K562 (cell line): ENCODE results near the gene RNF207.
A peak's percentile ranks its signal among the peaks of the same experiment; 100 is the strongest.

Experiments
- CTCF ChIP-seq, 3 experiments: IDR thresholded peaks in 2 of 3; conservative IDR thresholded peaks in 1 of 3; 2 replicates each; pipeline ENCODE4 v1.5.1; 2011 to 2012; ENCODE audit warnings: low read length in 3 of 3, mild to moderate bottlenecking in 3 of 3, control low read depth in 2 of 3, improper control_type of control experiment in 1 of 3, inconsistent platforms in 1 of 3, low read depth in 1 of 3, mixed read lengths in 1 of 3, moderate library complexity in 1 of 3; ENCODE audit not compliant: insufficient read depth in 2 of 3
- EP300 ChIP-seq: IDR thresholded peaks from 2 replicates; pipeline ENCODE4 v1.6.1; 2012; ENCODE audit warnings: low read length, improper control_type of control experiment
- FOS ChIP-seq: IDR thresholded peaks from 3 replicates; pipeline ENCODE4 v1.6.1; 2011; ENCODE audit not compliant: insufficient read length; ENCODE audit errors: extremely low read depth
- JUND ChIP-seq, 2 experiments: IDR thresholded peaks; 2 replicates in 1 of 2; 3 replicates in 1 of 2; pipeline ENCODE4 v1.6.1; 2011; ENCODE audit warnings: borderline replicate concordance in 2 of 2, low read depth in 2 of 2, low read length in 2 of 2, improper control_type of control experiment in 1 of 2, missing biosample characterization in 1 of 2, missing genetic modification characterization in 1 of 2, missing genetic modification reagents in 1 of 2
- NR1H2 ChIP-seq: sonication (generic); formaldehyde crosslinking; IDR thresholded peaks from 2 replicates; pipeline ENCODE4 v1.4.0; 2020; ENCODE audit warnings: mild to moderate bottlenecking, missing genetic modification reagents
- PATZ1 ChIP-seq: fragments of 250-450 bp; sonication (Bioruptor Pico); IDR thresholded peaks from 2 replicates; pipeline ENCODE4 v1.5.0; 2020; ENCODE audit warnings: mild to moderate bottlenecking, borderline replicate concordance
- POLR2AphosphoS2 ChIP-seq: IDR thresholded peaks from 2 replicates; pipeline ENCODE4 v1.6.1; 2012; ENCODE audit warnings: low read length, improper control_type of control experiment
- TCF7 ChIP-seq: sonication (generic); IDR thresholded peaks from 2 replicates; pipeline ENCODE4 v1.6.1; 2016; ENCODE audit warnings: antibody characterized with exemption, borderline replicate concordance
- TEAD1 ChIP-seq, 2 experiments: fragments of 450-650 bp in 1 of 2; sonication (generic) in 1 of 2; formaldehyde crosslinking; IDR thresholded peaks; 2 replicates each; pipeline versions ENCODE4 v1.4.0 to v1.8.0; 2020 to 2022; ENCODE audit warnings: mild to moderate bottlenecking in 2 of 2, missing genetic modification reagents in 1 of 2
- ZNF311 ChIP-seq: fragments of 250-450 bp; sonication (Bioruptor Pico); IDR thresholded peaks from 2 replicates; pipeline ENCODE4 v1.4.0; 2020; ENCODE audit warnings: mild to moderate bottlenecking, moderate library complexity
- ZNF511 ChIP-seq: sonication (generic); formaldehyde crosslinking; IDR thresholded peaks from 2 replicates; pipeline ENCODE4 v1.8.0; 2022; ENCODE audit warnings: mild to moderate bottlenecking, missing genetic modification reagents
- ZNF740 ChIP-seq, 3 experiments: fragments of 200-800 bp in 1 of 3; sonication (Bioruptor generic) in 1 of 3; sonication (generic) in 1 of 3; formaldehyde crosslinking in 1 of 3; IDR thresholded peaks; 2 replicates each; pipeline versions ENCODE4 v1.6.1 to v1.8.0; 2016 to 2022; ENCODE audit warnings: mild to moderate bottlenecking in 2 of 3, missing compliant biosample characterization in 2 of 3, missing genetic modification characterization in 2 of 3, missing genetic modification reagents in 1 of 3

- peak in 1 of 3 experiments; percentile 5; a peak in 1 of 6 replicates for TF ChIP-seq CTCF (IDR thresholded peaks at IDR 0.05 in 2 of 3, conservative IDR thresholded peaks at IDR 0.05 in 1 of 3; ENCODE audit: insufficient read depth in 2 of 3, low read depth in 1 of 3, low read length in 3 of 3)
- TF ChIP-seq NR1H2 (CRISPR knock-in tag) = peak; percentile 68; the same call in 1 of the 2 replicates
- peak; percentile 58 for TF ChIP-seq EP300
- peak; percentile 98 for TF ChIP-seq JUND (IDR thresholded peaks at IDR 0.05; ENCODE audit: borderline replicate concordance, low read depth, low read length)
- peak; percentile 61; the same call in 1 of the 3 replicates for TF ChIP-seq JUND (tag; IDR thresholded peaks at IDR 0.05; ENCODE audit: borderline replicate concordance, low read depth, low read length)
- no peak for TF ChIP-seq FOS
- TF ChIP-seq TCF7 = peak; percentile 52; the same call in 1 of the 2 replicates
- TF ChIP-seq ZNF740 (CRISPR knock-in tag; IDR thresholded peaks at IDR 0.05) = peak; percentile 80; the same call in 1 of the 2 replicates
- no peak for TF ChIP-seq ZNF740 (tag; IDR thresholded peaks at IDR 0.05)
- TF ChIP-seq POLR2AphosphoS2 = peak; percentile 86; the same call in 1 of the 2 replicates
- TF ChIP-seq ZNF511 (CRISPR knock-in tag) = peak; percentile 93
- TF ChIP-seq TEAD1 (CRISPR knock-in tag; IDR thresholded peaks at IDR 0.05) = peak; percentile 22 to 95; a peak in 3 of 4 replicates
- TF ChIP-seq PATZ1 (CRISPR knock-in tag) = 0 out of 2 replicates have a peak, but pooled peaks have one; percentile 66
- no peak for TF ChIP-seq ZNF311 (CRISPR knock-in tag)
These were observed 6.4 kb upstream of the RNF207 start, which contains the start of gene RPL22 for GRCh38 chr1:6199298-6200187.
